Breast epithelium (tissue), 4 donors: ENCODE results near the gene PTBP1. TPM values are rescaled to one million over a fixed set of nuclear protein-coding genes. Genes with fewer than 3 reads are reported as not detected.

Source experiments
- DNase-seq, 2 donors: peaks; one replicate each; pipeline ENCODE4 v3.0.0-alpha.2; 2019; ENCODE audit warnings: low spot score in 2 of 2
- H3K27ac ChIP-seq, 2 donors: fragments of 200-600 bp; sonication (generic) in 1 of 2; one replicate each; pipeline ENCODE4 v1.5.1; 2016 to 2019; ENCODE audit warnings: mild to moderate bottlenecking in 1 of 2
- H3K27me3 ChIP-seq, 2 donors: fragments of 200-600 bp; sonication (generic) in 1 of 2; one replicate each; pipeline versions ENCODE4 v1.5.1 to v1.6.0; 2017 to 2019; ENCODE audit warnings: control low read depth in 1 of 2, mild to moderate bottlenecking in 1 of 2
- H3K36me3 ChIP-seq: fragments of 200-600 bp; one replicate; pipeline ENCODE4 v1.5.1; 2019
- H3K4me1 ChIP-seq, 2 donors: fragments of 200-600 bp; sonication (generic); one replicate each; pipeline ENCODE4 v1.5.1; 2016 to 2019; ENCODE audit warnings: control low read depth in 1 of 2
- H3K4me3 ChIP-seq, 3 donors: fragments of 200-600 bp; sonication (generic); 1 replicate in 2 of 3; 2 replicates in 1 of 3; pipeline ENCODE4 v1.5.1; 2016 to 2019; ENCODE audit warnings: mild to moderate bottlenecking in 3 of 3, moderate library complexity in 2 of 3
- H3K9me3 ChIP-seq, 2 donors: fragments of 200-600 bp; sonication (generic) in 1 of 2; one replicate each; pipeline ENCODE4 v1.5.1; 2016 to 2019; ENCODE audit warnings: control low read depth in 1 of 2
- POLR2A ChIP-seq: fragments of 450-650 bp; IDR thresholded peaks from one replicate; pipeline ENCODE4 v1.6.1; 2016; ENCODE audit warnings: antibody characterized with exemption, mild to moderate bottlenecking, moderate library complexity
- POLR2AphosphoS5 ChIP-seq, 3 donors: sonication (generic); formaldehyde crosslinking; IDR thresholded peaks; one replicate each; pipeline ENCODE4 v1.6.1; 2017; ENCODE audit warnings: antibody characterized with exemption in 3 of 3
- intact Hi-C: fragments of 100-400 bp; cut with DNase I; formaldehyde crosslinking; loops from one replicate; pipeline ENCODE4 v1.15.1; 2023; ENCODE audit warnings: low total_unique reads
- total RNA-seq, 3 donors: library from RNA; depleted of rRNA; stranded (reverse); fragments of >200 nt; gene quantifications; one replicate each; pipeline ENCODE4 v1.1.0, GENCODE V29; 2016
- TF ChIP-seq, protein P1 (sequence below), 3 donors: fragments of 450-650 bp; IDR thresholded peaks; one replicate each; pipeline ENCODE4 v1.5.1; 2016 to 2017; ENCODE audit warnings: antibody characterized with exemption in 3 of 3, mild to moderate bottlenecking in 3 of 3, moderate library complexity in 3 of 3

PTBP1 gene
- total RNA-seq, 3 donors from 2014 or later: 92.0 to 147 (median 131) TPM

DNA sequence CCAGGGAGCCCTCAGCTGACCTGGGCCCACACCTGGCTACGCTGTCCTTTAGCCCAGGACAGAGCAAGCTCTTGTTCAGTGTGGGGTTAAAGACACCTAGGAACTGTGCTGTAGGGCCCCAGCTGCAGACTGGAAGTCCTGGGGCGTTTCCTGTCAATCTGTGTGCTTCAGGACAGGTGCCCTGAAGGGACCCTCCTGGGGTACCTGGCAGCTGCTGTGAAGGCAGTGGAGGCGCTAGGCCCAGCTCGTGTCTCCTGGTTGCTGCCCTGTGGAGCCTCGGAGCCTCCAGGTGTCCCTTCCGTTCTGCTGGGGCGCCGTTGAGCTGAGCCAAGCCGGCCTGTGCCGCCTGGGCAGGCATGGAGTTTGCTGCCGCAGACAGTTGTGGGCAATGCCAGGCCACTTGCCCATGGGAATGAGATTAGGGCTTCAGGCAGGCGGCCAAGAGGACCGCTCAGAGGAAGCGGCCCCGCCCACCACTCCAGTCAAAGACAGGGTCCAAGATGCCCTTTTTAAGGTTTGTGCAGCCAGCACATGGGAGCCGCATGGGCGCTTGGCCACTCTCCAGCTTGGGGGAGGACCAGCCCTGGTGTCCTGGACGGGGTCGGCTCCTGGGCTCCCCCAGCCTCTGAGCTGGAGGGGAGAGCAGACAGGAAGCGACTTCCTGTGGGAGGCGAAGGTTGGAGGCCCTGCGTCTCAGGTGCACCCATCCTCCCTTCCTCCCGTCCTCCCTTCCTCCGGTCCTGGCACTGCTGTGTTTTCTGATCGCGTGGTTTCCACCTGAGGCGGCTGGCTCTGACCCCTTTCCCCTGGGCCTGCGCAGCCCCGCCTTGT, 4.0 kb downstream of the PTBP1 start:
- Histone ChIP-seq H3K9me3 (no peaks in the 10 kb centered on the region), H3K4me3 (peak overlapping the region; percentile 13 to 83 (median 20)), H3K27me3 (no peaks in the 10 kb centered on the region), H3K27ac (peak overlapping the region; percentile 85 to 100), H3K4me1 (peaks cover 31 to 48% of the 10 kb centered on the region in 2 donors), H3K36me3 (peaks cover 15% of the 10 kb centered on the region)
- TF ChIP-seq POLR2A (no peak), POLR2AphosphoS5 (IDR thresholded peaks at IDR 0.05) (no peak)
- TF ChIP-seq, protein P1, sequence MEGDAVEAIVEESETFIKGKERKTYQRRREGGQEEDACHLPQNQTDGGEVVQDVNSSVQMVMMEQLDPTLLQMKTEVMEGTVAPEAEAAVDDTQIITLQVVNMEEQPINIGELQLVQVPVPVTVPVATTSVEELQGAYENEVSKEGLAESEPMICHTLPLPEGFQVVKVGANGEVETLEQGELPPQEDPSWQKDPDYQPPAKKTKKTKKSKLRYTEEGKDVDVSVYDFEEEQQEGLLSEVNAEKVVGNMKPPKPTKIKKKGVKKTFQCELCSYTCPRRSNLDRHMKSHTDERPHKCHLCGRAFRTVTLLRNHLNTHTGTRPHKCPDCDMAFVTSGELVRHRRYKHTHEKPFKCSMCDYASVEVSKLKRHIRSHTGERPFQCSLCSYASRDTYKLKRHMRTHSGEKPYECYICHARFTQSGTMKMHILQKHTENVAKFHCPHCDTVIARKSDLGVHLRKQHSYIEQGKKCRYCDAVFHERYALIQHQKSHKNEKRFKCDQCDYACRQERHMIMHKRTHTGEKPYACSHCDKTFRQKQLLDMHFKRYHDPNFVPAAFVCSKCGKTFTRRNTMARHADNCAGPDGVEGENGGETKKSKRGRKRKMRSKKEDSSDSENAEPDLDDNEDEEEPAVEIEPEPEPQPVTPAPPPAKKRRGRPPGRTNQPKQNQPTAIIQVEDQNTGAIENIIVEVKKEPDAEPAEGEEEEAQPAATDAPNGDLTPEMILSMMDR (IDR thresholded peaks at IDR 0.05): no peak
- DNase-seq: no peak
- intact Hi-C loops: no loop called here

DNA sequence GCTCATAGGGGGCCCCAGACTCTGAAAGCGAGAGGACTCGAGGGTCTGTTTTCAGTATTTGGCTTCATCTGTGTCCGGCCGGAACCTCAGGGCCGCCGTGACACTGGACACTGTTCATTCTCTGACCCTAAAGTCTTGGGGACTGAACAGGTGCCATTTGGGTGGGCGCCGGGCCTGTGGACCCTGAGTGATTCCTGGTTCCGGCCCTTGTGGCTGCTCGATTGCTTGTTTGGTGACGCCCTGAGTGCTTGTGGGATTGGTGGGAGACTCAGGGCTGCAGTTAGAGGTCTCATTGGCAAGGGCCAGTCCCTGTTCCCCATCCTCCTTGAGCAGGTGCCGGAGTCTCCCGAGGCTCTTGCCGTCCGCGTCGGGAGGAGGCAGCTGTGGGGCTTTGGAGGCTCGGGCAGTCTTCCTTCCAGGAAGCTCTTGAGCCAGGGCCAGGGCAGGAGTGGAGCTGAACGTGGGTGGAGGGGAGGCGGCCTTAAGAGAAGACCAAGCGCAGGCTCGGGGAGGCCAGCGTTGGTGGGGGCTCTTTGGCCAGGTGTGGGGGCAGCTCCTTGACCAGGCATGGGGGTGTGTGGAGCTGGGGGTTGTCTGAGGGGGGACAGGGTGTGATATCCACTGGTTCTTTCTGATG, 4.7 kb downstream of the PTBP1 start:
- TF ChIP-seq, protein P1 (IDR thresholded peaks at IDR 0.05): no peak
- no peak for TF ChIP-seq POLR2A
- TF ChIP-seq POLR2AphosphoS5 (IDR thresholded peaks at IDR 0.05): peak in 1 of 3 donors; percentile 48
- no peaks in the 10 kb centered on the region for H3K9me3 ChIP-seq
- DNase-seq: peak in 1 of 2 donors; percentile 48
- peak overlapping the region in 2 of 3 donors; percentile 20 to 83 for H3K4me3 ChIP-seq
- H3K27me3 ChIP-seq: no peaks in the 10 kb centered on the region
- intact Hi-C loops: no loop called here
- peak overlapping the region; percentile 85 to 100 for H3K27ac ChIP-seq
- H3K4me1 ChIP-seq: peaks cover 31 to 48% of the 10 kb centered on the region in 2 donors
- peaks cover 15% of the 10 kb centered on the region for H3K36me3 ChIP-seq

DNA sequence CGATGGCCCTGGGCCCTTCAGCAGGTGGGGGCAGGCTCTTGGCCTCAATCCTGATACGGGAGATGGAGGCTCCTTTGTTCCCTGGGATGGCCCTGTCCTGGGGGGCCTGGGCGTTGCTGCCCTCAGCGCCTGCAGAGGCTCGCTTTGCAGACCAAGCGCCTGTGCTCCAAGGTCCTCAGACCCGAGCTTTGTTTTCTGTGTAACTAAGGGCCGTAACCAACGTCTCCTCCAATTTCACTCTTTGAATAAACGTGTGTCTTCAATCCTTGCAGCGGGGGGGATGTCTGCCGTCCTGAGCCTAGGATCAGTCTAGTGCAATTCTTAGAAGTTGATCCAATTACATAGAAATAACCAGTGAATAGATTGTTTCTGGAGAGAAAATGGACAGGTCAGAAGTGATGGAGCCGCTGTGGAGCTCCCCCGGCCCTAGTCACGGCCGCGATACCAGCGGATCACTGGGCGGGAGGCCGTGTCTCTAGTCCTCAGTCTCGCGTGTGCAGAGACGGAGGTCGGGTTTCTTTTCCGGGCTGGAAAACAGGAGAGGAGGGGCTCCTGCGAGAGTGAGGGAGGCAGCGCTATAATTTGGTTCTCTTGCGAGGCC, 5.3 kb downstream of the PTBP1 start:
- no peak for DNase-seq
- Histone ChIP-seq H3K4me1 (peaks cover 31 to 48% of the 10 kb centered on the region in 2 donors), H3K9me3 (no peaks in the 10 kb centered on the region), H3K36me3 (peaks cover 15% of the 10 kb centered on the region), H3K4me3 (peak overlapping the region; percentile 1 to 83 (median 20)), H3K27me3 (no peaks in the 10 kb centered on the region), H3K27ac (peak overlapping the region; percentile 85 to 100)
- intact Hi-C loops: no loop called here
- TF ChIP-seq POLR2A (no peak), POLR2AphosphoS5 (IDR thresholded peaks at IDR 0.05) (no peak)
- TF ChIP-seq, protein P1 (IDR thresholded peaks at IDR 0.05): no peak

DNA sequence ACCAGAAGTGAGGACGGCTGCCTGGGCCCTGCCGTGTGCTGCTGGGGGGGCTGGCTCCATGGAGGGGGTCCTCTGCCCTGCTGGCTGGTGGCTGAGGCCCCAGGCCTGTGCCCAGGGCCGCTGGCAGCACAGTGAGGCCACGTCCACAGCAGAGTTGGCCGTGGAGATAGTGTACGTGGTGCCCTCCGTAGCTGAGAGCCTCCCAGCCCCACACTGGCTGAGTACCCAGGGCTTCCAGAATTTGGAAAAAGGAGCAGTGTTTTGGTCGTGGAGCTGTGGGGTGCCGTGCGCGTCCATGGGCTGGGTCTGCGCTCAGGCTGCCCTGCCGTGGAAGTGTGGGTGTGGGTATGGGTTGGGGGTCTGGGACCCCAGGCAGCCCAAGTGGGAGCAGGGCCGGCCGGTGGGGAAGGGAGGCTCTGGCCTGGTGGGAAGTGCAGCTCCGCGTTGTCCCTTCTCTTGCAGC, 5.9 kb downstream of the PTBP1 start:
- TF ChIP-seq, protein P1 (IDR thresholded peaks at IDR 0.05): no peak
- no peak for TF ChIP-seq POLR2A
- TF ChIP-seq POLR2AphosphoS5 (IDR thresholded peaks at IDR 0.05): no peak
- peak overlapping the region; percentile 61 to 100 for H3K27ac ChIP-seq
- peaks cover 31 to 48% of the 10 kb centered on the region in 2 donors for H3K4me1 ChIP-seq
- intact Hi-C loops: no loop called here
- peaks cover 15% of the 10 kb centered on the region for H3K36me3 ChIP-seq
- peak overlapping the region in 2 of 3 donors; percentile 20 to 50 for H3K4me3 ChIP-seq
- H3K9me3 ChIP-seq: no peaks in the 10 kb centered on the region
- DNase-seq: no peak
- H3K27me3 ChIP-seq: no peaks in the 10 kb centered on the region
